Ovary (tissue), 9 donors: ENCODE results near the gene SNURF. TPM values are rescaled to one million over a fixed set of nuclear protein-coding genes. Genes with fewer than 3 reads are reported as not detected.

Source experiments
- DNase-seq, 5 donors: peaks; one replicate each; pipeline ENCODE4 v3.0.0-alpha.2; 2019 to 2020
- H3K27ac ChIP-seq, 2 donors: fragments of 200-600 bp; one replicate each; pipeline versions ENCODE4 v1.5.1 to v1.8.0; 2019 to 2022
- H3K27me3 ChIP-seq: fragments of 200-600 bp; one replicate; pipeline ENCODE4 v1.8.0; 2022
- H3K36me3 ChIP-seq: fragments of 200-600 bp; sonication (generic); one replicate; pipeline ENCODE4 v1.5.1; 2019
- H3K4me1 ChIP-seq: one replicate; pipeline ENCODE4 v1.8.1; 2013; ENCODE audit warnings: mild to moderate bottlenecking, moderate library complexity; ENCODE audit not compliant: insufficient read depth
- H3K4me3 ChIP-seq: fragments of 200-600 bp; sonication (generic); one replicate; pipeline ENCODE4 v1.5.1; 2017
- H3K9me3 ChIP-seq, 2 donors: fragments of 200-600 bp in 1 of 2; sonication (generic) in 1 of 2; one replicate each; pipeline versions ENCODE4 v1.5.1 to v1.8.1; 2013 to 2019; ENCODE audit warnings: mild to moderate bottlenecking in 1 of 2, moderate library complexity in 1 of 2
- EP300 ChIP-seq: sonication (generic); formaldehyde crosslinking; IDR thresholded peaks from one replicate; pipeline ENCODE4 v1.6.1; 2017; ENCODE audit warnings: antibody characterized with exemption
- POLR2A ChIP-seq: fragments of 450-650 bp; IDR thresholded peaks from one replicate; pipeline ENCODE4 v1.6.1; 2017; ENCODE audit warnings: antibody characterized with exemption, mild to moderate bottlenecking, moderate library complexity
- WGBS, 3 donors: extraction: QIAGEN DNeasy Blood & Tissue Kit in 1 of 3; methylation state at CpG; one replicate each; pipeline versions ENCODE4 v1.1.5 to v1.1.7; 2013 to 2017; 5-methylcytosine and 5-hydroxymethylcytosine counted together
- intact Hi-C, 4 donors: fragments of 100-400 bp; cut with DNase I; formaldehyde crosslinking; loops; one replicate each; pipeline versions ENCODE4 v1.11.0 to v1.15.1; 2022 to 2023
- polyA plus RNA-seq, 2 donors: library from polyadenylated mRNA; stranded (reverse); fragments of 200-250 nt in 1 of 2; fragments of 350-450 nt in 1 of 2; fragmentation: Illumina TruSeq in 1 of 2; extraction: RNeasy Lipid Tissue Mini Kit (QIAGEN cat#74804) in 1 of 2; gene quantifications; one replicate each; pipeline ENCODE4 v1.2.3, GENCODE V29; 2013 to 2014
- total RNA-seq, 7 donors: library from RNA; depleted of rRNA in 2 of 7; stranded (reverse); fragments of >200 nt in 2 of 7; fragmentation: NEBNext Ultra II Directional in 3 of 7; extraction: Animal tissue kit (Norgen Biotek cat#: 25700) in 3 of 7; gene quantifications; one replicate each; pipeline versions ENCODE4 v1.1.0 to v1.2.4, GENCODE V29; 2016 to 2023
- TF ChIP-seq, protein P1 (sequence below), 3 donors: fragments of 450-650 bp in 2 of 3; fragments of 200-600 bp in 1 of 3; IDR thresholded peaks; one replicate each; pipeline versions ENCODE4 v1.5.1 to v1.8.0; 2016 to 2022; ENCODE audit warnings: antibody characterized with exemption in 3 of 3, mild to moderate bottlenecking in 1 of 3
- donor health status: DM: no; HTN: no; CAD: no; lungs with moderate emphysema.
- donor health status: DM: no; HTN: no; CAD: no.
- donor health status: Bipolar disorder and iron deficiency.
- donor health status: DM: yes; HTN: yes; CAD: no.
- donor health status: DM: no; HTN: no; CAD: no.
- donor health status: DM: yes; HTN: yes; CAD: no.

SNURF gene
- total and polyA plus RNA-seq, 9 donors: 3.9 to 54.8 (median 25.0) TPM

GRCh38 chr15:24940236-24940635, 14.6 kb upstream of the SNURF start:
- no peak for TF ChIP-seq POLR2A
- TF ChIP-seq, protein P1, sequence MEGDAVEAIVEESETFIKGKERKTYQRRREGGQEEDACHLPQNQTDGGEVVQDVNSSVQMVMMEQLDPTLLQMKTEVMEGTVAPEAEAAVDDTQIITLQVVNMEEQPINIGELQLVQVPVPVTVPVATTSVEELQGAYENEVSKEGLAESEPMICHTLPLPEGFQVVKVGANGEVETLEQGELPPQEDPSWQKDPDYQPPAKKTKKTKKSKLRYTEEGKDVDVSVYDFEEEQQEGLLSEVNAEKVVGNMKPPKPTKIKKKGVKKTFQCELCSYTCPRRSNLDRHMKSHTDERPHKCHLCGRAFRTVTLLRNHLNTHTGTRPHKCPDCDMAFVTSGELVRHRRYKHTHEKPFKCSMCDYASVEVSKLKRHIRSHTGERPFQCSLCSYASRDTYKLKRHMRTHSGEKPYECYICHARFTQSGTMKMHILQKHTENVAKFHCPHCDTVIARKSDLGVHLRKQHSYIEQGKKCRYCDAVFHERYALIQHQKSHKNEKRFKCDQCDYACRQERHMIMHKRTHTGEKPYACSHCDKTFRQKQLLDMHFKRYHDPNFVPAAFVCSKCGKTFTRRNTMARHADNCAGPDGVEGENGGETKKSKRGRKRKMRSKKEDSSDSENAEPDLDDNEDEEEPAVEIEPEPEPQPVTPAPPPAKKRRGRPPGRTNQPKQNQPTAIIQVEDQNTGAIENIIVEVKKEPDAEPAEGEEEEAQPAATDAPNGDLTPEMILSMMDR (IDR thresholded peaks at IDR 0.05): no peak
- no peak for TF ChIP-seq EP300
- intact Hi-C loops: no loop called here
- WGBS, 3 donors: 35 to 41% (median 40%) methylated on average over 2 of the region's 2 CpGs
- DNase-seq: no peak
- no peaks in the 10 kb centered on the region for H3K9me3 ChIP-seq
- no peak overlapping the region for H3K27ac ChIP-seq
- H3K36me3 ChIP-seq: no peaks in the 10 kb centered on the region
- H3K4me3 ChIP-seq: no peak overlapping the region
- no peaks in the 10 kb centered on the region for H3K27me3 ChIP-seq
- no peaks in the 10 kb centered on the region for H3K4me1 ChIP-seq

GRCh38 chr15:24943361-24943760, 11.4 kb upstream of the SNURF start:
- no peak for DNase-seq
- intact Hi-C loops: no loop called here
- WGBS, 3 donors: 72 to 82% (median 81%) methylated on average over 1 of the region's 1 CpG

GRCh38 chr15:24944954-24945353, 9.8 kb upstream of the SNURF start:
- no peaks in the 10 kb centered on the region for H3K36me3 ChIP-seq
- intact Hi-C loops: no loop called here
- H3K9me3 ChIP-seq: no peaks in the 10 kb centered on the region
- H3K27me3 ChIP-seq: no peaks in the 10 kb centered on the region
- no peak overlapping the region for H3K4me3 ChIP-seq
- DNase-seq: no peak
- no peaks in the 10 kb centered on the region for H3K4me1 ChIP-seq
- TF ChIP-seq POLR2A (no peak), EP300 (no peak)
- TF ChIP-seq, protein P1 (IDR thresholded peaks at IDR 0.05): no peak
- 22 to 43% (median 26%) methylated on average over 1 of the region's 1 CpG for WGBS, 3 donors
- no peak overlapping the region for H3K27ac ChIP-seq

More at GRCh38 chr15:24943361-24943760, 11.4 kb upstream of the SNURF start:
- Histone ChIP-seq H3K27me3 (no peaks in the 10 kb centered on the region), H3K36me3 (no peaks in the 10 kb centered on the region), H3K4me3 (no peak overlapping the region), H3K4me1 (no peaks in the 10 kb centered on the region), H3K27ac (no peak overlapping the region), H3K9me3 (no peaks in the 10 kb centered on the region)
- TF ChIP-seq EP300: no peak
- TF ChIP-seq POLR2A: no peak
- TF ChIP-seq, protein P1 (IDR thresholded peaks at IDR 0.05): no peak

- Histone ChIP-seq H3K36me3 (no peaks in the 10 kb centered on the region), H3K27ac (no peak overlapping the region), H3K9me3 (no peaks in the 10 kb centered on the region), H3K27me3 (no peaks in the 10 kb centered on the region), H3K4me3 (no peak overlapping the region), H3K4me1 (no peaks in the 10 kb centered on the region)
- no peak for DNase-seq
- 84 to 94% (median 85%) methylated on average over 1 of the region's 1 CpG for WGBS, 3 donors
- intact Hi-C loops: no loop called here
- TF ChIP-seq, protein P1 (IDR thresholded peaks at IDR 0.05): no peak
- TF ChIP-seq POLR2A (no peak), EP300 (no peak)
Measured at GRCh38 chr15:24945711-24946110, 9.1 kb upstream of the SNURF start.

DNA sequence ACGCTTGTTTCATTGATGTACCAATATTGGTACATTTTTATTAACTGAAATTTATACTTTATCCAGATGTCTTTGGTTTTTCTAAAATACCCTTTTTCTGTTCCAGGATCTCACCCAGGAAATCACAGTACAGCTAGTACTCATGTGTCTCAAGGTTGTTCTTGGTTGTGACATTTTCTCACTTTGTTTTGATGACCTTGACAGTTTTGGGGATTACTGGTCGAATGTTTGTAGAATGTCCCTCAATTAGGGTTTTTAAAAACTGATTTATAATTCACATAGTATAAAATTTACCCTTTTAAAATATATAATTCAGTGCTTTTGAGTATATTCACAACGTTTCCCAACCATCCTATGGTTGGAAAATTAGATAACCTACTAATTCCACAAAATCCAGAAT, 6.3 kb upstream of the SNURF start:
- TF ChIP-seq, protein P1 (IDR thresholded peaks at IDR 0.05): no peak
- no peak for TF ChIP-seq POLR2A
- H3K9me3 ChIP-seq: no peaks in the 10 kb centered on the region
- no peaks in the 10 kb centered on the region for H3K27me3 ChIP-seq
- no peak overlapping the region for H3K4me3 ChIP-seq
- H3K4me1 ChIP-seq: no peaks in the 10 kb centered on the region
- no peaks in the 10 kb centered on the region for H3K36me3 ChIP-seq
- WGBS, 3 donors: 46 to 54% (median 53%) methylated on average over 3 of the region's 3 CpGs
- DNase-seq: no peak
- intact Hi-C loops: no loop called here
- no peak overlapping the region for H3K27ac ChIP-seq
